D721Med (cell line): Measurements from ENCODE around the gene NOL4L.
"Not testable (repeated sequence)": the region's sequence is repeated elsewhere in the genome, so short reads cannot be mapped to it uniquely, and the experiment has no call there.

Source experiments
- DNase-seq: peaks from one replicate; pipeline ENCODE4 v3.0.0; 2011; ENCODE audit warnings: low spot score; ENCODE audit not compliant: insufficient read length
- FAIRE-seq: peaks from 2 replicates; lab custom pipeline; 2011; peaks lifted over from hg19 to GRCh38; lab: Jason Lieb, UNC
- CTCF ChIP-seq: IDR thresholded peaks from 2 replicates; pipeline ENCODE4 v1.5.1; 2012; ENCODE audit warnings: mild to moderate bottlenecking, control low read depth; ENCODE audit not compliant: insufficient read depth; ENCODE audit errors: missing control alignments

NOL4L gene

DNA sequence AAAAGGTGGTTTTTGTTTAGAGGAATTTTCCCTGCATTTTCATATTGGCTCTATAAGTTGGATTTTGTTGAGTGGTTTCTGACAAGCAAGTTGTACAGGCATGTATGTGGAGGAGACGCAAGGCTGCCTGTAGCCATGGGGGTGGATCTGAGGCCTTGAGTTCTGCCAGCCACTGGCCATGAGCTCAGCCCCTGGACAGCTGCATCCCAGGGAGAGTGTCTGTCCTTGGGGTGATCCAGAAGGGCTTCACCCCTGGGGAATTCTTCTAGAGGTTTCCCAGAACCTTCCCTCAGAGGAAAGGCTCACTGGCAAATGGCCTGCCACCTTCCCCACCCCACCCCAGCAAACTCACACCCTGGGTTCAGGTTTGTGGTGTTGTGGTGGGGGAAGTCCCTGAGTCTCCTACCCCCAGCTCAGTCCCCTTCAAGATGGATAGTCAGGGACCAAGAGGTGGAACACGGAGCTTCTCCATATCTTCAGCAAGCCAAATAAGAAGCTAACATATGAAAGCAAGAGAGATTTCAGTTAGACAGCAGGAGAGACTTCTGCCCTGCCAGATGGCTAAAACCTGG lies 11.6 kb upstream of the NOL4L start:
- FAIRE-seq = no peak

GRCh38 chr20:32595143-32595542 lies 10.0 kb upstream of the NOL4L start:
- no peak for DNase-seq
- no peak for FAIRE-seq
- TF ChIP-seq CTCF = no peak

More for the DNA sequence above, 11.6 kb upstream of the NOL4L start:
- no peak for DNase-seq
- no peak for TF ChIP-seq CTCF

GRCh38 chr20:32594669-32595068 lies 9.5 kb upstream of the NOL4L start:
- DNase-seq, FAIRE-seq: not testable (repeated sequence)

- no peak for TF ChIP-seq CTCF
- DNase-seq (no peak), FAIRE-seq (no peak)
Observed at GRCh38 chr20:32594204-32594603, 9.1 kb upstream of the NOL4L start.

GRCh38 chr20:32592616-32593015 lies 7.5 kb upstream of the NOL4L start:
- not testable (repeated sequence) for DNase-seq, FAIRE-seq

DNA sequence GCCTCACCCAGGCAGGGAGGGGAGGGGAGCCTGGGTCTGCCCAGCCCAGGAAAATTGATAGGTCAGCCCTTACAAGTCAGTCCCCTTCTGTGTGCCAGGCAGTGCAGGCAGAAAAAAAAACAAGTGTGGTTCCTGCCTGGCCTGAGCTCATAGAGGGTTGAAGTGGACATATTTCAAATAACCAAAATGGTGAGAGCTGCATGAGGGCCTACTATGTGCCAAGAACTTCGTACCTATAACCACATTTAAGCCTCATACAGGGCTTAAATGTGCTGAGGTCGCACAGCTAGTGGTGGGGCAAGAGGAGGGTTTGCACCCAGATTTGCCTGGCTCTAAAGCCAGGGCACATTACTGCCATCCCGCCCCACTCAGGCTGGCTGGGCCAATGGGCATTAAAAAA lies 6.9 kb upstream of the NOL4L start:
- no peak for TF ChIP-seq CTCF
- no peak for FAIRE-seq
- DNase-seq = no peak

DNA sequence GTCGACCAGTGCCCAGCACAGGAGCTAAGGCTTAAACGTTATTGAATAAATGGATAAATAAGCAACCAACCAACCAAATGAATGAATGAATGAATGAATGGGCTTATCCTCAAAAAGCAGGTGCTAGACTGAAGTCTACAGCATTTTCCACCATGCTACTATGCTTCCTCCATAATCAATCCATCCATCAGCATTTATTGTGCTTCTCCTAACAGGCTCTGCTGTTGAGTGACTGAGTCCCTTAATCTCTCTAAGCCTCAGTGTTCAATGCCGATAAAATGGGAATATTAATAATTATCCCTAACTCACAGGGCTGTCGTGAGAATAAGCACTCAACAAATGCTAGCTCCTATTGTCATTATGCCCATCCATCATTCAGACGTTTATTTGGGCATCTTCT lies 4.6 kb upstream of the NOL4L start:
- no peak for TF ChIP-seq CTCF
- DNase-seq = no peak
- FAIRE-seq = no peak

GRCh38 chr20:32589256-32589655 lies 4.1 kb upstream of the NOL4L start:
- FAIRE-seq = no peak
- no peak for DNase-seq
- TF ChIP-seq CTCF = no peak
